Cerebellar nuclear complex (tissue), 1 donor: ENCODE measurements around the gene ARFGAP1.

Experiments
- DNase-seq, 2 experiments: peaks; one replicate each; lab custom pipeline; 2025; lab: John Stamatoyannopoulos, UW

Gene ARFGAP1

GRCh38 chr20:63272105-63273058, at the start of gene ARFGAP1:
ARFGAP1 (plus strand) TSS chr20:63272813; CDS start chr20:63275581, 2,768 bp downstream.
- peak; percentile 21 to 45 for DNase-seq

- no peak for DNase-seq
Measured at GRCh38 chr20:63223121-63223825, 49.3 kb upstream of the ARFGAP1 start.

DNA sequence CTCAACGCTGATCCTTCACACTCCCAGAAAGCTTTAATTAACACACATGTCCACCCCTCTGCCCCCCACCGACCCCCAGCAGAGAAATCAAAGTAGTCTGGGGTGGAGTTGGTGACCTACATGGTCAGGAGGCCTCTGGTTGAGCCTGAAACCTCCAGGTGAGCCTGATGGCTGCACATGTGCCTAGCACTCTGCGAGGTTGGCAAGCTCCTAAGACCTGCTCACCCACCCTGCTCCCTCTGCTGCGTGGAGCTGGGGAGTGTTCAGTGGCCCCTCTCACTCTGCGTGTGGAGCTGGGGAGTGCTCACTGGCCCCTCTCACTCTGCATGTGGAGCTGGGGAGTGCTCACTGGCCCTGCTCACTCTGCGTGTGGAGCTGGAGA, 48.8 kb upstream of the ARFGAP1 start:
- no peak for DNase-seq

DNA sequence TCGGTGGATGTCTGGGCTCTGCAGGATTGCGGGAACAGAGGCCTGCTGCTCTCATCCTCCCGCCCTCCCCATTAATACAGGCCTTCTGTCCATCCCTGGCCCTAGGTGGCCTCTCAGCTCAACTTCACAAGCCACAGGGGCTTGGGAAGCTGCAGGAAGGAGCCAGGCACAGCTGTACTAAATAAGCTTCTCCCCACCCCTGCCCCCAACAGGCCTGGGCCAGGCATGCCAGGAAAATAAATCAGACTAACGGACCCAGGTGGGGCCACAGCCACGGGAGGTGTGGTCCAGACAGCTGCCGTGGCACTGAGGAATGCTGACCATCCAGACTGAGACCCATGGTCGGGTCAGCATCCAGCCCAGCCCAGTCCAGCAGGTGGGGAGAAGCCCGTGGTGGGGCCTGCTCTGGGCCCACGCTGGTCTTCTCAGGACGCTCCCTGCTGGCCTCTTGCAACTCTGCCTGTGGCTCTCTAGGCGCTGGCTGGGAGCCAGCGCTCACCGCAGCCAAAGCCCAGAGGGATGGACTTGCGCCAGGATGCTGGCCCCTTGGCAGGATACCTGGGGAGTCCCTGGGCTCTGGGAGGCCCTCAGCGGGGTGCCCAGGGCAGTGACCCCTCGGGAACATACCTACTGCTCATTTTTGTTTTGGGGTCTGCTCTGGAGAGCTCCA, 48.1 kb upstream of the ARFGAP1 start:
- DNase-seq: no peak

DNA sequence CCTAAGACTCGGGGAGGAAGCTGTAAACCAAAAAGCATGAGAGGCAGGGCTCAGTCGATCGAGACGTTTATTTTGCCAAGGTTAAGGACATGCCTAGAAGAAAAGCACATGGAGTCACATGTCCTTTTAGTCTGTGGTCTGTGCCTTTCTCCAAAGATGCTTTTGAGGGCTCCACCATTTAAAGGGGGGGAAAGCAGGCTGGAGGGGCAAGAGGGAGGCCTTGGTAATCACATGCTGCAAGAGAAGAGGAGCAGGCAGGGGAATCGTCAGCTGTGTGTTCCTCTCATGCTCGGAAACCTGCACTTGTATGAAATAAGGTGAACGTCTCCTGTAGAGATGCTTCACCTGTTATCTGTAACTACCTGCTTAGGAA, 47.5 kb upstream of the ARFGAP1 start:
- DNase-seq: no peak

- DNase-seq: no peak
Measured at GRCh38 chr20:63226042-63226943, 46.3 kb upstream of the ARFGAP1 start.

DNA sequence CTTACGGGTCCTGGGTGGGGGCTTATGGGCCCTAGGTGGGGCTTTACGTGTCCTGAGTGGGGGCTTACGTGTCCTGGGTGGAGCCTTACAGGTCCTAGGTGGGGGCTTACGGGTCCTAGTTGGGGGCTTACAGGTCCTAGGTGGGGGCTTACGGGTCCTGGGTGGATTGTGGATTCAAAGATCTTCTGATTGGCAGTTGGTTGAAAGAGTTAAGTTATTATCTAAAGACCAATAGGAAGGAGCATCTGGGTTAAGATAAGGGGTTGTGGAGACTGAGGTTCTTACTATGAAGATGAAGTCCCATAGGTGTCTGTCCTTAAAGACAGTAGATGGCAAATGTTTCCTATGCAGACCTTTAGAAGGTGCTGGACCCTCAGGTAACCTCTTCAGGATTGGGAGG, 45.4 kb upstream of the ARFGAP1 start:
- DNase-seq: no peak

- DNase-seq: no peak
Measured at GRCh38 chr20:63228806-63229205, 43.8 kb upstream of the ARFGAP1 start.

- no peak for DNase-seq
Measured at GRCh38 chr20:63230800-63231268, 41.8 kb upstream of the ARFGAP1 start.

- no peak for DNase-seq
Measured at GRCh38 chr20:63232235-63233060, 40.2 kb upstream of the ARFGAP1 start.

DNA sequence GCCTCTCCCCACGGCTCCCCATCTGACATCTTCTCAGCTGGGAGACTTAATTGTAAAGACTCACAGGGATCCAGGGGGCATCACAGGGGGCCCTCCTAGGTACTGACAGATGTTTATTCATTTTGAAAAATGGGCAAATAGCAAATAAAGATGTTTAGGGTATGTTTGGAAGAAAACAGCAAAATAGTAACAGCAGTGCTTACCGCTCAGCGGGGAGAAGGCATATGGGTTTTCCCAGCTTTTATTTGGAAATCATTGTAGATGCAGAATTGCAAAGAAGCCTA, 39.6 kb upstream of the ARFGAP1 start:
- no peak for DNase-seq

GRCh38 chr20:63233924-63234323, 38.7 kb upstream of the ARFGAP1 start:
- DNase-seq: no peak

- DNase-seq: no peak
Measured at GRCh38 chr20:63234693-63235398, 37.8 kb upstream of the ARFGAP1 start.

- no peak for DNase-seq
Measured at GRCh38 chr20:63235399-63235983, 37.1 kb upstream of the ARFGAP1 start, which contains the start of gene BIRC7. BIRC7 (plus strand) TSS chr20:63235905; CDS start chr20:63236097, 192 bp downstream.

DNA sequence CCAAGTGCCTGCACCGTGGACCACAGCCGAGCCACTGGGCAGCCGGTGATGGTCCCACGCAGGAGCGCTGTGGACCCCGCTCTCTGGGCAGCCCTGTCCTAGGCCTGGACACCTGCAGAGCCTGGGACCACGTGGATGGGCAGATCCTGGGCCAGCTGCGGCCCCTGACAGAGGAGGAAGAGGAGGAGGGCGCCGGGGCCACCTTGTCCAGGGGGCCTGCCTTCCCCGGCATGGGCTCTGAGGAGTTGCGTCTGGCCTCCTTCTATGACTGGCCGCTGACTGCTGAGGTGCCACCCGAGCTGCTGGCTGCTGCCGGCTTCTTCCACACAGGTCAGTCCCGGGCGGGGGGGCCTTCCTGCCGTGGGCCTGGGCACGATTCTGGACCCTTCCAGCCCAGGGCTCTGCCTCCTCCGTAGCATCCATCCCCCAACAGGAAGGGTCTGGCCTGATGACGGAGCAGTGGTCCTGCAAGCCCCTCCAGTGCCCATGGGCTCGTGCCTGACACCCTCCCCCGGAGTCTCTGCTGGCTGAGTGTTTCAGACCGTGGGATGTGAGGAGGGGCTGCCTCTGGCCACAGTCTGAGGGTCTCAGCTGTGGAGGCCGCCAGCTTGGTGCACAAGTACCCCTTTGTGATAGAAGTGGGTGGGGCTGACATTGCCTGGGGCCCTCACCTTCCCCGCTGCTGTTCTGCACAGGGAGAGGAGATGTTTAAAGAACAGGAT, 36.3 kb upstream of the ARFGAP1 start:
- no peak for DNase-seq

DNA sequence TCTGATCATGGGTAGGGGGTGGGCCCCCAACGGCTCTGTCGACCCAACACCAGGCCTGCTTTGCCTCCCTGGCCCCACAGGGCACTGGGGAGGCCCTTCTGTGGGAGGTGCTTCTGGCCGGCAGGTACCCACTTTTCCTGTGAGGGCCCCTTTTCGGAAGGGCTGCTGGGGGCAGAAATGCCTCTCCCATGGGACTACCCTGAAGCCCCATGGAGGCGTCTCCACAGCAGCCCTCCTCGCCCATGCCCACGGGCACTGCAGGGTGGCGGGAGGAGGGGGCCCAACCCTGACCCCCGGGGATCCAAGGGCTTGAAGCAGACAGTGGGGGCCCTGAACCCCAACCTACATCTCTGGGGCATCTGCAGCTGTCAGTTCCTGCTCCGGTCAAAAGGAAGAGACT, 34.6 kb upstream of the ARFGAP1 start:
- DNase-seq: no peak

- no peak for DNase-seq
Measured at GRCh38 chr20:63238514-63239125, 34.0 kb upstream of the ARFGAP1 start.

- DNase-seq: no peak
Measured at GRCh38 chr20:63239431-63239830, 33.2 kb upstream of the ARFGAP1 start.
